ENCODE results near the gene GVQW3.
"Not testable (repeated sequence)": the region's sequence is repeated elsewhere in the genome, so short reads cannot be mapped to it uniquely, and the experiment has no call there.

Gene GVQW3

DNA sequence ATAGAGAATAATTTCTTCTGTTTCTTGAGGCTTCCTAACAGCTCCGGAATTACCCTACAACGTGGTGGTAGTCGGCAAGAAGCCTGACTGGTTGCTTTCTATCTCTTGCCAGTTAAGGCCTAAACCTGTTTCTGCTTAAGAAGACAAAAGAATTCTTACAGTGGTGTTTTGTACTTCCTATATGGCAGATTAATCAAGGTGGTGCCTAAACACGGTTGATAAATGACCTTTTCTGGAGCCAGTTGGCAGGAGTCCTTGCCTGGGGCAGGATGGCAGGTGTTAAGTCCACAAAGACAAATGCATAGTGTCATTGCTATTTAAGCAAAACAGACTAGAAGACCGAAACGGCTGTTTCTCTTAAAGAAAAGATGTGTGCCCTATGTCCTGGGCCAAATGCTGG, 9.9 kb downstream of the GVQW3 start:
- DNase-seq = peak; percentile 61

DNA sequence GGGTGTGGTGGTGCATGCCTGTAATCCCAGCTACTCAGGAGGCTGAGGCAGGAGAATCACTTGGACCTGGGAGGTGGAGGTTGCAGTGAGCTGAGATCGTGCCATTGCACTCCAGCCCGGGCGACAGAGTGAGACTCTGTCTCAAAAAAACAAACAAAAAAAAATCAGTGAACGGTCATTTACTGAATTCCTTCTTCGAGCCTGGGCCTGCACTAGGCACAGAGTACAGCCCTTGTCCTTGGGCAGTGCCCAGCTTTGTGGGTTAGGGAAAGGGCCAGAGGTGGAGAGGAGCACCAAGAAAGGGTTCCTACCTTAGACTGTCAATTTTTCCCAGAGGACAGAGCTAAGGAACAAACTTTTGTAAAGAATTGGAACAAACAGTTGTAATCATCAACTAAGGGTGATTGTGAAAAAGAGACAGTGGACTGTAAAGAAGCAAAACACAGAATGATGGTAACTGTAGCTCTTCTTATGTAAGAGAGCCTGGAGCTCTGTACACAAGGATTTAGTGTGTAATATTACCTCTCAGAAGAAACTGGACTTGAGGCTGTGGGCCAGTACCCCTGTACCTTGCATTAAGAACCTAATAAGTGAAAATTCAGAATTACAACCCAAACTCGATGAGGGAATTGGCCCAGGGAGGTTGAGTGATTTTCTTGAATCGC, 10.8 kb downstream of the GVQW3 start:
- no peak for DNase-seq

DNA sequence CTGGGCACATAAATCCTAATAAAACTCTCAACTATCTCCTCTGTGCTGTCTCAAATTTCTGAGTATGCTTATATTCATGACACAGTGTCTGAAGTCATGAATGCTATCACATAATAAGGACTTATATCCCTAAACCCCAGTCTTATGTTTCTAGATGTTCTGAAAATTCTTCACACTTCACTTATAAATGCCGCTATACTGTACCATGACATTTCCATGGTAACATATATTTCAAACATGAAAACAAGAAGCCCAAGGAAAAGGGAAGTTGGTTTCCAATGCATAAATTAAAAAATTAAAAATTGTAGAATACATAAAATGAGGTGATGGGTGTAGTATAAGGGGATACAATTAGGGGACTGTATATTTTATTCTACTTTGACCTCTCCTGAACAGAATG, 11.7 kb downstream of the GVQW3 start:
- DNase-seq = no peak

DNA sequence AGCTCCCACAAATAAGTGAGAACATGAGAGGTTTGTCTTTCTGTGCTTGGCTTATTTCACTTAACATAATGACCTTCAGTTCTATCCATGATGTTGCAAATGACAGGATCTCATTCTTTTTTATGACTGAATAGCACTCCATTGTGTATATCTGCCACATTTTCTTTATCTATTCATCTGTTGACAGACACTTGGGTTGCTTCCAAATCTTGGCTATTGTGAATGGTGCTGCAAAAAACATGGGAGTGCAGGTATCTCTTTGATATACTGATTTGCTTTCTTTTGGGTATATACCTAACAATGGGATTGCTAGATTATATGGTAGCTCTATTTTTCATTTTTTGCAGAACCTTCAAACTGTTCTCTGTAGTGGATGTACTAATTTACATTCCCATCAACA, 13.3 kb downstream of the GVQW3 start:
- DNase-seq = no peak

DNA sequence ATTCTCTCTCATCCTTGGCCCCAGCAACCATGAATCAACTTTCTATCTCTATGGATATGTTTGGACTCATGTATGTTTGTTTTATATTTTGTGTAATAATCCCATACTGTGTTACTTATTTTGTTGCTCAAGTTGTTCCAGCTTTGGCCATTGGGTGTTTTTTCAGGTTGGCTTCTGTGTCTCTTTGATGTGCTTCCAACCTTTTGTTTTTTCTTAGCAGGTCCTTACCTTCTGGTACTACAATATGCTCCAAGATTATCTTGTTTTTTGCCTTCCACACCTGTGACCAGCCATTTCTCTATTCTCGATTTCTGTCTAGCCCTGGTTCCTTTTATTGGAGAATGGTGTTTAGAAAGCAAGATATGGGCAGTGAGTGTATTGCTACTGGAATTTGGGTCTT, 14.2 kb downstream of the GVQW3 start:
- no peak for DNase-seq

DNA sequence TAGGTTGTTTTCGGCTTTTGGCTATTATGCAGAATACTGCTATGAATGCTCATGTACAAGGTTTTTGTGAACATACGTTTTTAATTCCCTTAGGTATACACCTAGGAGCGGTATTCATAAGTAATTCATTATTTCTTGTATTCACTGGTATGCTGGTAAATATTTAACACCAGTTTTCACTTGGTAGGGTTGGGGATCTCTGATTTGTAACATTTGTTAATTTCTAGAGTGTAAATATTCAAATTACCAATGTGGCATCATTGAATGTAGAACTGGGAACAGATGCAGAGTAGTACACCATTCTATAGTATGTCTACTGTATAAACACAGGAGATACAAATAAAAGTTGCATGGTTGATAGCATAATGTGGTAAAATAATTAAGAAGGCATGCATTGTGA, 16.3 kb downstream of the GVQW3 start:
- DNase-seq = no peak

DNA sequence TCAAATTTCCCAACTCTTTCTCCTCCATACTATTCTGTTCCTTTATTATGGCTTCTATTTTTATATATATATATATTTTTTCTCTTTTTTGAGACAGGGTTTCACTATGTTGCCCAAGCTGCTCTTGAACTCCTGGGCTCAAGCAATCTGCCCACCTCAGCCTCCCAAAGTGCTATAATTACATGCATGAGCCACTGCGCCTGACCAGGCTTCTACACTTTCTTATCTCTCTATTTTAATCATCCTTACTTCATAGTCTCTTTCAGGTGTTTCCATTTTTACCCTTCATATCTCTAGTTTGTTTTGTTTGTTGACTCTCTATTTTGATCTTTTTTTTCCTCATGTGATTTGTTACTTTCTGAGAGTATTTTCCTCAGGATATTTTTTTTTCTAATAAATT, 19.8 kb downstream of the GVQW3 start:
- DNase-seq = no peak

DNA sequence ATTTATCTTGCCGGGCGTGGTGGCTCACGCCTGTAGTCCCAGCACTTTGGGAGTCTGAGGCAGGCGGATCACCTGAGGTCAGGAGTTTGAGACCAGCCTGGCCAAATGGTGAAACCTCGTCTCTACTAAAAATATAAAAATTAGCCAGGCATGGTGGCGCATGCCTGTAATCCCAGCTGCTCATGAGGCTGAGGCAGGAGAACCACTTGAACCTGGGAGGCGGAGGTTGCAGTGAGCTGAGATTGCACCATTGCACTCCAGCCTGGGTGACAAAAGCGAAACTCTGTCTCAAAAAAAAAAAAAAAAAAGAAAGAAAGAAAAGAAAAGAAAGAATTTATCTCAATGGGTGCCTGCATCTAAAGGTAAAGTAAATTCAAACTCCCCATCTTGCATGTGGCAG, 20.4 kb downstream of the GVQW3 start:
- DNase-seq = not testable (repeated sequence)

DNA sequence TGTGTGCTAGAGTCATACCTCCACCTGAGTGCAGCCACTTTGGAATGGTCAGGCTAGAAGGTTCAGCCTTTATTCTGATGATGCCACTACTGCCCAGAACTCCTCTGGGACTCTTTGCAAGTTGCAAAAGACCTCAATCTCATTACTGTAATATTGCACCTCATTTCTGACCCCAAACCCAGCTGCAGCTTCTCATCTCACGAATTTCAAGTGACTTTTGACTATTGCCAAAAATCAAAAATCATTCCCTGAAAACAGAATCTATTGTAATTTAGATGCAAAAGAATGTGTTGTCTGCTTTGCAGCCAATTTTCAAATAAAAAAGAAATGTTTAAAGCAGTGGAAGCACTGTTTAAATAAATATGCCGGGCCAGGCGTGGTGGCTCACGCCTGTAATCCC, 25.2 kb downstream of the GVQW3 start:
- DNase-seq = no peak

DNA sequence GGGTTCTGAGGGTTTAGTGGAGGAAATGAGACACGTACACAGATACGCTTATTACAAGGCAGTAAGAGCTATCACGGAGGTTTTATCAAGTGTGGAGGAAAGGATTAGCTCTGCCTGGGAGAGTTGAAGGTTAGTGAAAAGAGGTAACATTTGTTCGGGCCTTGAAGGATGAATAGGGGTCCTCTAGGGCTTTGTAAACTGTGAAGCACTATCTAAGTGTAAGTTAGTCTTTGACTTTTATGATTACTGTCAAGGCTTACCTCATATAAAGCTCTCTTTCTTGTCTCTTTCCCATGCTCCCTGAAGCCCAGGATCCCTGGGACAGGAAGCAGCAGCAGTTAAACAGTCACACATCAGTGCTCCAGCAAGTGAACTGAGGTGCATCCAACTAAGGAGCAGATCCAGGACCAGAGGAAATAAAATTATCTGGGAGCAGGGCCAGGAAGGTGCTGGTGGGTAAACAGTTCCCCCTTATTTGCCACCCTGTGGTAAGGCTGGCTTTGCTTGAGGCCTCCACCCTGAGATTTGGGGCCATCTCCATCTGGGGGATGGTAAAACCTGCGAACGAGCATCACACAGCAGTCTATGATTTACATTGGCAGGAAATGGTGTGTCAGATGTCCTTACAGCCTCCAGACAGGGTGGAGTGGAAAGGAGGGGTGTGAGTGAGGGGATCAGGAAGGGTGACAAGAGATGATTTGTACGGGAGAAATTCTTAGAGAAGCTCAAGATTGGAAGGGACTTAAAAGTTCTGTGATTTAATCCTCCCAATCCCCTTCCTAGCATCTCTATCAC, 27.2 kb downstream of the GVQW3 start:
- peak; percentile 65 for DNase-seq

DNA sequence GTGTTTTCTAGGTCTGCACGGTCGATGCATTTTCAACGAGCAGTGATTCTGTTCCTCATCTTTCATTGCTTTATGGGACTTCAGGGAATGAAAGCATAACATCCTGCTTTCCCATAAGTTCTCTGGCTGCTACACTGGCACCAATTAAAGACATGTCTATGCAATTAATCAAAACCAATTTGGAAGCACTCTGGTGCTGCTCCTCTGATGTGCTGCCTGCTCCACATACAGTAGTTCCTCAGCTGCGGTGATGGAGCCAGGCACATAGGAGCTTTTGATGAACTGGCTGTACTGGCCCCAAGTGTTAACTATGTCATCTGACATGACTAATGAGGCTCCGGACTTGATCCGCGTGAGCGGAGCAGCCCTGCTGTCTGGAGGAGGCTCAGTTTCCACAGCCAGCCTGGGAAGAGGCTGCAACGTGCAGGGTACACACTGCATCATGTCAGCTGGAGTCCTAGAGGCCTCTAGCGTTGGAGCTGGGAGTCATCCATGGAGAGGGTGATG, 29.8 kb downstream of the GVQW3 start:
- no peak for DNase-seq

DNA sequence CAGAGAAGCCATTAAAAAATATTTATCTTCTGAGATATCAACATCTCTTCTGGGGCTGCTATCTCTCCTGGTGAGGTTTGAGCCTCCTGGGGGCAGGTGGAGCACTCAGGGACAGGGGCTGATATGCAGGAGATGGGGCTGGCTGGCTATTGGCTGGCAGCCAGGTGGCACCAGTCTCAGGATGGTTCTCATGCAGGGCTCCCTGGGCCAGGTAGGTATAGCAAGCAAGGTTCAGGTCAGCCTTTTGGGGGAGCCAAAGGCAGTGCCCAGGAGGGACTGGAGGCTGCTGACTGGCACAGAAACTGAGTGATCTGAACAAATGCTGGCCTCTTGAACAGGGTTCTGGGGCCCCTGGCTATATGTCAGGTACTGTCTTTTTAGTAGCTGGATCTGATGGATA, 34.0 kb downstream of the GVQW3 start:
- DNase-seq = no peak

DNA sequence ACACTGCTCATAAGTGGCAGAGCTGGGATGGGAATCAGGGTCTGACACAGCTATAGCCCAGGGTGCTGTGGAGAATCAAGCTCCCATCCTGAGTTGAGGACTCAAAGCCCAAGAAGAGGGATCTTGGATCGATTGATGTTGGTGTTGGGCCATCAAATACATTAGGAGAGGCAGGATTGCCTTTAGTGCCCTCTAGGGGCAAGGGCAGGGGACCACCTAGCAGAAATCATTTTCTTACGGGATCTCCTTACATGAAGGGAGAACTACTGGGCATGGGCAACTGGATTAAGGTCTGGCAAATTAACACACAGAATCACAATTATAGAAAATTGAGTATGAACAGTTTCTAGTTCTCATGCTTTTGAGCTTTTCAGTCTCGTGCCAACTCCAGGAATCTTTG, 38.8 kb downstream of the GVQW3 start:
- DNase-seq = no peak

DNA sequence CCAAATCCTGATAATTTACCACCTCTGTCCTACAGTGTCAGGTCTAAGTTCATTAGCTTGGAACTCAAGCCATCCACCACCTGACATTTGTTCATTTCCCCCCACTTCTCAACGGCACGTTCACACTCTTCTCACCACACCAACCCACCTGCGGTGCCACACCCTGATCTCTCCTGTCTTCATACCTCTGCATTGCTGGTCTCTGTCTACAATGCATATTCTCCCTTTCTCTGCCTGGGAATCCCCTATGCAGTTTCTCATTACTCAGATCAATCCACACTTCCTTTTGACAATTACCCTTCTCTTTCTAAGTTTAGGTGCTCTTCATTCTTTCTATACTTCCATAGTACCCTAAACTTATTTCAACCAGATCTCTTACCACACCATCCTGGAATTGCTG, 43.3 kb downstream of the GVQW3 start:
- no peak for DNase-seq

DNA sequence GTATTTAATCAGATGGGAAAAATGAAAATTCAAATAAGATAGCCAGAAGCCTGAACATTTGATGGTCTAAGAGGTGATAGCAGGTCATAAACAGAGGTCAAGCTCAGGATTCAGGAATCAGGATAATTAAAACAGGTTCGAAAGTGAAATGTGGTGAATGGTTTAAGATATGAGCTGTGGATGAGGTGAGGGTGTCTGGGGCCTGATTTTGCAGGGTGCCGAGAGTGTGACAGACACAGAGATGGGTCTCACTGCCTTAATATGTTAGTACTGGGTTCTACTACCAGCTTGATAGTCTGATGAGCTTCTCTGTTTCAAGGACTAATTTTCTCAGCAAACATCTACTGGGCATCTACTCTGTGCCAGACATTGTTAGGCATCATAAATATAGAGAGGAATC, 43.8 kb downstream of the GVQW3 start:
- DNase-seq = no peak

DNA sequence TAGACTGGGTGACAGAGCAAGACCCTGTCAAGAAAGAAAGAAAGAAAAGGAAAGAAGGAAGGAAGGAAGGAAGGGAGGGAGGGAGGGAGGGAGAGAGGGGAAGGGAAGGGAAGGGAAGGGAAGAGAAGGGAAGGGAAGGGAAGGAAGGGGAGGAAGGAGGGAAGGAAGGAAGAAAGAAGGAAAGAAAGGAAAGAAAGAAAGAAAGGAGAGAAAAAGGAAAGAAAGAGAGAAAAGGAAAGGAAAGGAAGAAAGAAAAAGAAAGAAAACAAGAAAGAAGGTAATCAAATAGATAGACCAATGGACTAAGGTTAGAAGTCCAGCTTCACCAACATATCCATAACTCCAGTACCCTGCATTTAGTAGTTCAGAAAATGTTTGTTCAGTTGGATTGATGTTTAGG, 45.5 kb downstream of the GVQW3 start:
- no peak for DNase-seq

DNA sequence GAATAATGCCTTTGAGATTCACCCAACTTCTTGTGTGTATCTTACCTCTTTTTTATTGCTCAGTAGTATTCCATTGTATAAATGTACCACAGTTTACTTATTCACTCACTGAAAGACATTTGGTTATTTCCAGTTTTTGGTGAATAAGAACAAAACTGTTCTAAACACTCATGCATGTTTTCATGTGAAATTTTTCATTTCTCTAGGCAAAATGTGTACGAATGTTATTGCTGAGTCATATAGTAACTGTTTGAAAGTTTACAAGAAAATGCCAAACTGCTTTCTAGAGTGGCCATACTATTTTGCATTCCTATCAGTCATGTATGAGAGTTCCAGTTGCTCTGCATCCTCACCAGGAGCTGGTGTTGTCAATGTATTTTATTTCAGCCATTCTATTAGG, 54.9 kb downstream of the GVQW3 start:
- DNase-seq = no peak

DNA sequence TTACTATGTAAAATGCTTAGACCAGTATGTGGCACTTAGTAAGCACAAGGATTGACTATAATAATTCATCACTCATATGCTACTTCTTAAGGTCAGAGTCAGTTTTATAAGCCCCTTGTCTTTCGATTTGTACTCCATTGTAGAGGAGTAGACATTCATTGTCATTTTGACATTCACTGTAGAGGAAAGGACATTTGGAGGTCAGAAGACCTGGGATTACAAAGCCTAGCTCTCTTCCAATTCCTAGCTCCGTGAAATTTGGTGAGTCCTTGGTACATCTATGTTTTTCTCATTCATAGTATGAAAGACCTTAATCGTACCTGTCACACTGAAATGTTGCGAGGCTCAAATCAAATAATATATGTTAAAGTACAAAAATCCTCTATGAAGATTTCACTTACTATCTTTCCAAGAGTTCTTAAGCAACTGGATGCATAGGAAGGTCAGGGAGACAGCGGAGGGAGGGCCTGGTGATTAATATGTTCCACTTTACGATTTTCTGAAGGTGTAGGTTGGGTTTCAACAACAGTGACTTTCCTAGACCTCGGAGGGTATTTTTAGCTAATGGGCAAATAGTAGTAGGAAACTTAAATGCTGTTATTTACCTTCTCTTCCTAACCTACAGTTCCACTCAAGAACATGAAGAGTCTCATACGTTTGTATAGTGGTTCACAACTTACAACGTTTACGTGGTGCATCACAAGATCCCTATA, 62.3 kb downstream of the GVQW3 start:
- no peak for DNase-seq

DNA sequence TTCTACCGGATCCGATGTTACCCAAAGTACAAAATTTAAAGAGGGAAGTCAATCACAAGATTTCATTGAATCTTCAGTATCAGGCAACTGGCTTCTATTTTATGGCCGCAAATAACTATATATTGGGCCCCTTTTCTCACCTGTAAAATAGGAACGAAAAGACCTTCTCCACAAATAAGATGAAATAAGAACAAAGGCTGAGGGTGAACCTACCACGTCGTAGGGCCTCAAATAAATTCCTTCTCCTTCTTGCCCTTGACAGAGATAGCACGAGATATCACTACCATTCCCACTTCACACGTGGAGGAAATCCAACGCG, 62.9 kb downstream of the GVQW3 start:
- no peak for DNase-seq

DNA sequence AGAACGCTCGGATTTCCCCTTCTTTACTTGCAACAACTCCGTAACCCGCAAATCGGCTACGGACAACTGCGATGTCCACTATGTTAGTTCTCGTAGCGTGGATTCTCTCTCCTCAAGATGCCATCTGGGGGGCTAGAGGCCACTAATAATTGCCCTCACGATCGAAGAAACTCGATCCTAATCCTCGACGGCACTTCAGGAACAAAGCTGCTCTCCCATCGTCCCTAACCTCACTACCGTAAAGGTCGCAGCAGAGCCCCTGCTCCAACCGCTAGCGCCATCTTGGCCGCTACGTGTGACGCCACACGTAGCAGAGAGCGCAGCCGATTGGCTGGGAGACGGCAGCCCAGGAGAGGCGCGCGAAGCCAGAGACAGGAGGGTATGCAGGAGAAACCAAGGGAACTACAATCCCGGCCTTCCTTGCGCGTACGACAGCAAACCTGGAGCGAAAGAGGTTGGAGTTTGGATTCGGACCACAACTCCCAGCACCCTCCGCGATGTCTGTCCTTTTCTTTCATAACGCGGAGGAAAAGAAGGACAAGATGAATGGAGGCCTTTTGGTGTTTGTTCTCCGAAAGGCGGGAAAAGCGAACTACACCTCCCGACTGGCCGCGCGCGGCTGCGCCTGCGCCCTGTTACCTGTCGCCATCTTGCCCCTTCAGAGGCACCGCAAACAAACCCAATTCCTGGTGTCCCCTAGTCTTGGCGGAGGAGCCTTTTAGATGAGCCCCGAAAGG, 63.4 kb downstream of the GVQW3 start, which contains the start of gene EMSY:
Gene EMSY, plus strand, starts transcription at position 635 of the 737 bp plus-strand sequence. CDS start 1,921 bp downstream, outside the sequence.
- DNase-seq = peak; percentile 99

DNA sequence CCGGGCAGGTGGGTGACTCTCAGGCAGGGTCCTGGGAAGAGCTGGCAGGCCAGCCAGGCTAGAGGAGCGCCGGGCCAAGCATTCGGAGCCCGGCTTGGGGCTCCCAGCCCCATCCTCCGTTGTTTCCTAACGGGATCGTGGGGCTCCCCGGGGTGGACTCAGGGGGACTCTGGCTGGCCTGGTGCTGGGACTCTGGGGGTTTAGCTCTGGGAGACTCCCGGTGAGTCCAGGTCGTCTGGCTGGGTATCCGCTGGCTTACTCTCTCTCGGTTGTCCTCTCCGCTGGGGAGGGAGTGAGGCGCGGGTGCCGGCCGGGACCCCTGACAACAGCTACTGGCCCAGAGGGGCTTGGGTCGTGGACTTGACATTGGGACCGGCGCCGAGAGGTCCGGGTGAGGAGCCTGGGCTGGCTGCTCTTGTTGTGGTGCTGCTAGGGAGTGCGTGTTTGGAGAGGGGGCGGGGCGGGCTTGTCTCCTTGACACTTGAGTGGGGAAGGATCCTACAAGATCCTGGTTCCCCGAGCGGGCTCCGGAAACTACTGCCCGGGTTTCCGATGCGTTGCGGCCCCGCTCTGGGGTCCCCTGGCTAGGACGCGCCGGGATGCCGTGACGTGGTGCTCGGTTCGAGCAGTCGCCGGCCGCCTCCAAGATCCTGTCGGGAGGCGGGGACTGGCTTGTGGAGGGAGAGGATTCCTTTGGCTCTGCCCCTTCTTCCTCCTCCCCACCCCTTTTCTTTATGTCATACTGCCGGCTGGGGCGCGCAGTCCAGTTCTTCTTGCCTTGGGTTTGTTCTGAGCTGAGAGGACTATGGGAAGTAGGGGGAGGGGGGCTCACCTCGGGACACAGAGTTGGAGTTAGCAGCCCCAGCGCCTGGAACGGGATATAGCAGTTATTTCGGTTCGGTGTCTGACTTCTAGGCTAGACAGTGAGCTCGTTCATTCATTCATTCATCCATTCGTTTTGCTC, 64.3 kb downstream of the GVQW3 start:
- DNase-seq = peak; percentile 76

DNA sequence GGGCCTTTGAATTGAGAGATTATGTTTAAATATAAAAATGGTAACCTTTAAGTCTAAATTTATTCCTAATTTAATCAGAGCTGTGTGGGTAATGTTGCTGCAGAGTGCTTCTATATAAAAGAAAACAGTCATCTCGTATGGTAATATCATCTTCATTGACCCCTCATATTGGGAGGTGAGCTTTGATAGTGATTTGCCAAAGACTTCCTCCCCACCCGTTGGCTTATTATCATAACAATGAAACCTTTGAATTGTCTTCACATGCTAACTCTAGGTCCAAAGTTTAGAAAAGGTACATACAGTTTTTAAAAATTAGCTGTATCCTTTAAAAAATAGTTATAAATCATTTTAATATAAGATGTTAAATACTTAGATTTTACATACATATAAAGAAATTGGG, 67.4 kb downstream of the GVQW3 start:
- DNase-seq = no peak

Data from NCI-H526 treated with DMSO at 0.1 percent for 48 hours (cell line).